GM21825 (cell line): Measurements from ENCODE around the gene LPIN3.

ENCODE experiments used
- ATAC-seq: cut with Tn5 transposase; IDR thresholded peaks from one replicate; pipeline ENCODE4 v1.9.1; 2021; ENCODE audit warnings: mild to moderate bottlenecking, moderate library complexity; ENCODE audit not compliant: unreplicated experiment

LPIN3 gene

DNA sequence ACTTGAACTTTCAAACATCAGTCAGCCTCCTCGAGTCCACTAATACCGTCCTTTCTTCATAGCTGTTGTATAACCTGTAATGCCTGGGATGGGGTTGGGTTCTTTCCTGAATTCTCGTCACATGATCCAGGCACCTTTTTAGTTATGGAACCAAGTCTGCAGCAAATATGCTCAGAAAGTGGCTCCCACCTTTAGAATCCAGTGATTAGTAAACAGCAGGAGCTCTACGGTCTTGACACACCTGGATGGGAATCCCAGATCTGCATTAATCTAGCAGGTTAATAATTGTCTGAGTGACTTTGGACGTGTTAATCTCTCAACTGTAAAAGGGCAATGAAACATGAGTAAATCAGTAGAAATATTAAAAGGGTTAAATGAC, 22.4 kb upstream of the LPIN3 start:
- no peak for ATAC-seq

DNA sequence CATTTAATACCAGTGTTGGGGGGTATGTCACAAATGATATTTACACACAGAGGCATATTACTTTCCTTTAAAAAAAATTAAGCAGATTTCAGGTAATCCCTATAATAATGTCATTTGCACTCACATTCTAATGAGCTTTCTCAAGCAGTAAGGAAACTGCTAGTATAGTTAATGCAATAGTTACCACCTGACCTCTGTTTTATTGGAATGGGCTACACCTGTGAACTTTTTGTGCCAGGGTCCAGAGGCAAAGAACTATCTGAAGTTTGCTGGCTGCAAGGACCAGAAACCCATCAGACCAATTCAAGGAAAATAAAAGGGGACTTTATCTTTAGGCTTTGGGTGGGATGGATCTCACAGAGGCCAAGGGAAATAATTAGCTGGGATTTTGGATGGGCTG, 20.2 kb upstream of the LPIN3 start:
- ATAC-seq, result no peak

DNA sequence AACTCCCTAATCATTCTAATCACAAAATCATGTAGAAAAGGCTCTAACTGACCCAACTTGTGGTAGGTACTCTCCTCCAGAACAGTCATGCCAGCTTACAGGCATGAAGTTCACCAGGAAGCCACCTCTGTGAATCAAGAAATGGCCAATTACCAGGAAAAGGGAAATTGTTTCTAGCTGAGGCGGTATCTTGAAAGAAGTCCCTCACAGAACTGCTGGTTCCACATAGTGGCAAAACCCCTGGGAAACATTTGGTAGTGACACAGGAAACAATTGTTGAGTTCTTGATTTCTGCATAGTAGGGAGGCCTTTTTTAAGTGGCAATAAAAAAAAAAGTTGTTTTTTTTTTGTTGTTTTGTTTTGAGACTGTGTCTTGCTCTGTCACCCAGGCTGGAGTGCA, 19.6 kb upstream of the LPIN3 start:
- no peak for ATAC-seq

DNA sequence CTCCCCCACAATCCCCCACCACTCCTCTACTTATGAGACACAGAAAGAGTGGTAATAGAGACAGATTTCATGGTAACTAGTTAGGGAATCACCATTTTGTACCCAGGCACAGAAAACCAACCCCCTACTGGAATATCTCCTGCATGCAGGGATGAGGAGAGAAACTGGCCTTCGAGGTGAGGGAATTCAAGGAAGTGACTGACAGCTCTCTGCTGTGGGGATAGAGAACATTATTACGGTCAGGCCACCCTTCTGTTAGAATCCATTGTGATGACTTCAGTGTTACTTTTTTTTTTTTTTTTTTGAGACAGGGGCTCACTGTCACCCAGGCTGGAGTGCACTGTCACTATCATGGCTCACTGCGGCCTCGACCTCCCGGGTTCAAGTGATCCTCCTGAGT, 13.4 kb upstream of the LPIN3 start:
- ATAC-seq, result no peak

DNA sequence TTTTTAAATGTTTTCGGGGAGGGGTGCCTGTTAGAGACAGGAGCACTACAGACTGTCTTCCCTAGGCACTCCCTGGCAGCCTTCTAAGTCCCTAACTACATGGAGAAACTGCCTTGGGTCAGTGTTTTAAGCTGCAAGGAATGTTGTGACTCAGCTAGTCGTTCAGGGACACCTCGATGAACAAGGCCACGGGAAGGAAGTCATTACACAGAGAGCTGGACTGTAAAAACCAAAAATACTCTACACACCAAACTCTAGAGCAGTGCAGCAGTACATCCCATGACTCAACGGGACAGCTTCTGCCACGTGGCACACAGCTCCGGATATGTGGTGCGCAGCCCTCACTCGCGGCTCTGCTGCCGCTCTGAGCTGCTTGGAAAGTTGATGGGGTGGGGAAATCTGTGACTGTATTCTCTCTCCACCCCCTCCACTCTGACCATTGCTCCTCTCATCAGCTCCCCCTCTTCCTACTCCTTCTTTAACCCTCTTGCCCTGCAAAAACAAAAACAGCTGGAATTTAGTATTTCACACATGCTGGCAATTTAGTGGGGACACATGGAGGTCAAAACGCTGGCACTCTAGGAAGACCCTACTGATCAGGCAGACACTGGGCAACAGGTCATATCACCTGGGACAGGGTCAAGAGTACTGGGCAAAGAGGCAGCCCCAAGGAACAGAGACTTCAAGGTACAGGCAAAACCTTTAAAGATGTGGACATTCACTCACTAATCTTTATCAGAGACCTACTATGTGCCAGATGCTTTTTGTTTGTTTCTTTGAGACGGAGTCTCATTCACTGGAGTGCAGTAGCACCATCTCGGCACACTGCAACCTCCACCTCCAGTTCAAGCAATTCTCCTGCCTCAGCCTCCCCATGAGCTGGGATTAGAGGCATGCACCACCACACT, 10.9 kb upstream of the LPIN3 start:
- peak; percentile 90 for ATAC-seq

DNA sequence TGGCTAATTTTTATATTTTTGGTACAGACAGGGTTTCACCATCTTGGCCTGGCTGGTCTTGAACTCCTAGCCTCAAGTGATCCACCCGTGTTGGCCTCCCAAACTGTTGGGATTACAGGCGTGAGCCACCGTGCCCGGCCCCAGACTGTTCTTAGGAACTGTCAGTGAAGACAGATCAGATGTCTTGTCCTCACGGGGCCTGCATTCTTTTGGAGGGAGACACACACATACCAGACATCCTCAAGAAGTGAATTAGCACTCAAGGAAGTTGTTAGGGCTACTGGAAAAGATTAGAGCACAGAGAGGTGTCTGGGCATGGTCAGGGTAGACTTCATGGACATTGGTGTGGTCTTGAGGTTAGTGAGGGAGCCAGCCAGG, 10.3 kb upstream of the LPIN3 start:
- no peak for ATAC-seq

DNA sequence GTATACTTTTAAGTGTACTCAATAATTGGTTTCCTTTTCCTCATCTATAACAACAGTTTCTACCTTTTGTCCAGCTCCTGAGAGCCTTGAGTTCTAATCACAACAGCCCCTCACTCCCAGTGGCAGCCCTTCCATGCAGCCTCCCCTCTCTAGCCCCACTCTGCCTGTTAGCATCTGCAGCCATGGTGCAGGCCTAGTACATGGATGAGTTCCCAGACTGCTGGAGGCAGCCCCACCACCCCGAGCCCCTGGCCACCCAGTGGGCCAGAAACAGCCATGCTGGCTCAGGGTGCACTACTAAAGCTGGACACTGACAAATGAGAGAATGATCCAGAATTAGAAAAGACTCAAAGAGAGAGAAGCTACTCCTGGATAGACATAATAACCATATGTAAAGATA, 9.7 kb upstream of the LPIN3 start:
- ATAC-seq, result no peak

DNA sequence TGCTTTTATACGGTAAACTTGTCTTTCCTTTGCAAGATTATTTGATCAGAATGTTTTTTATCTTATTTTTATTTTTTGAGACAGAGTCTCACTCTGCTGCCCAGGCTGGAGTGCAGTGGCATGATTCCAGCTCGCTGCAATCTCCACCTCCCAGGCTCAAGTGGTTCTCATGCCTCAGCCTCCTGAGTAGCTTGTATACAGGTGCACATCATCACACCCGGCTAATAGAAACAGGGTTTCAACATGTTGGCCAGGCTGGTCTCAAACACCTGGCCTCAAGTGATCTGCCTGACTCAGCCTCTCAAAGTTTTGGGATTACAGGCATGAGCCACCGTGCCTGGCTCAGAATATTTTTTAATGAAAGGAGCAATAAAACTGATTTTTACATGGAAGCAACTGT, 8.9 kb upstream of the LPIN3 start:
- no peak for ATAC-seq

DNA sequence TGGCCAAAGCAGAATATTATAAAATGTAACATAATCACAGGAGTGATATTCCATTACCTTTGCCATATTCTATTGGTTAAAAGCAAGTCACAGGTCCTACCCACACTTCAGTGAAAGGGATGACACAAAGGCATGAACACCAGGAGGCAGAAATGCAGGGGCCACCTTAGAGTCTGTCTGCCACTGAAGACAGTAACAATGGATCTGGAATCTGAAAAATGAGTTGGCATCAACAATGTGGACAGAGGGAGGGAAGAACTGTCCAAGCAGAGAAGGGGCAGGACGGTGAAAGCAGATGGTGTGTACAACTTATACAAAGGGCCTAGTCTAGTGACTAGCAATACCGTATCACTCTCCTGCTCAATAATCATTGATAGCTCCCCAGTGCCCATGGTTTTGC, 6.6 kb upstream of the LPIN3 start:
- no peak for ATAC-seq

DNA sequence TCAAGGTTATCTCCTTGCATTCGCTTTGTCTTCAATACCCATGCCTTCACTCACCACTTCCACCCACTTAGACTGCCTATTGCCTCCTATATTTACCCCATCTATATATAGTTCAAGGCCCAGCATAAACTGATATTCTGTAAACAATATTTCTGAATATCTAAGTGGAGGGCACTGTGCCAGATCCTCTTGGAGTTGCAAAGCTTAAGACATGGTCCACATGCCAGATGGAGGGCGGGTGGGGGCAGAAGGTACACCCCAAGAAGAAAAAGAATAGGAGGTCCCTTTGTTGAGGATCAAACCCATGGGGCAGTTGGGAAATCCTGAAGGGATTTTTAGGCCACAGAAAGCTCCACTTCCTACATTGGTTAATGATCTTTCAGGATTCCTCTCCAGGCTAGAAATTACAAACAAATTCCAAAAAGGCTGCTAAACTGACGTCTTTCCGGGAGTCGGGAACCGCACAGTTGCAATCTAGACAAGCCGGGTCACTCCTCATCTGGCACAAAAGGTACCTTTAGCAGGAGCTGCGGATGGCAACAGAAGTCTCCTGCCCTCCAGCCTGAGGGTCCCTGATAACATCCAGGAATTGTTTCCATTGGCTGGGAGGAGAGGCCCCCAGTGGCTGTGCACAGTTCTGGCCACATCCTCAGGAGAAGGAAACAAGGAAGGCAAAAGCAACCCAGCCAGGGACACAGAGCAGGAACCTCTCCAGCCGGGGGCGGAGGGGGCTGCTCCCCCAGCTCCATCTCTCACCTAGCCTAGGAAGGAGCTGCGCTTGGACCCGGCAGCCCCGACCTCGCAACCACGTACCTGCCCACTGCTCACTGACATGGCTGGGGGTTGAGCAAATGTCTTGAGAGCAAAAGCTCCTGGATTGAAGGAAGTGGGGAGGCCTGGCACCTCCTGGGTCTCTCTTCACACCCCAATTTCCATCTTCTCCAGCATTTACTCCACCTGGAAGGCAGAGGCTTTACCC, 5.9 kb upstream of the LPIN3 start:
- ATAC-seq, result no peak

DNA sequence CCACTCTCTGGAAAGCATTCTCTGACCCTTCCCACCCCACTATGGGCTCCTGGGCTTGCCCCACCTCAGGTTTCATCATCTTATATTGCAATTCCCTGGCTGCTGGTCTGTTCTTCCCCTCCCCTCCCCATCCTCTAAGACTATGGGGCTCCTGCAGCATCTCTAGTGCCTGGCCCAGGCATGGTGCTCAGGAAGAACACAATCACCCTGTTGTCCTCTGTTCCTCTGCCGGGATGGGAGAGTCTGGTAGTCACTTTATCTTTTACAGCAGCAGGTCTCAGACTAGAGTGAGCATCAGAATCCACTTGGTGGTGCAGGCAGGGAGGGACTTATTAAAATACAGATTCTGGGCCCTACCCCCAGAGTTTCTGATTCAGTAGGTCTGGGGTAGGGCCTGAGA, 5.0 kb upstream of the LPIN3 start:
- ATAC-seq, result no peak

DNA sequence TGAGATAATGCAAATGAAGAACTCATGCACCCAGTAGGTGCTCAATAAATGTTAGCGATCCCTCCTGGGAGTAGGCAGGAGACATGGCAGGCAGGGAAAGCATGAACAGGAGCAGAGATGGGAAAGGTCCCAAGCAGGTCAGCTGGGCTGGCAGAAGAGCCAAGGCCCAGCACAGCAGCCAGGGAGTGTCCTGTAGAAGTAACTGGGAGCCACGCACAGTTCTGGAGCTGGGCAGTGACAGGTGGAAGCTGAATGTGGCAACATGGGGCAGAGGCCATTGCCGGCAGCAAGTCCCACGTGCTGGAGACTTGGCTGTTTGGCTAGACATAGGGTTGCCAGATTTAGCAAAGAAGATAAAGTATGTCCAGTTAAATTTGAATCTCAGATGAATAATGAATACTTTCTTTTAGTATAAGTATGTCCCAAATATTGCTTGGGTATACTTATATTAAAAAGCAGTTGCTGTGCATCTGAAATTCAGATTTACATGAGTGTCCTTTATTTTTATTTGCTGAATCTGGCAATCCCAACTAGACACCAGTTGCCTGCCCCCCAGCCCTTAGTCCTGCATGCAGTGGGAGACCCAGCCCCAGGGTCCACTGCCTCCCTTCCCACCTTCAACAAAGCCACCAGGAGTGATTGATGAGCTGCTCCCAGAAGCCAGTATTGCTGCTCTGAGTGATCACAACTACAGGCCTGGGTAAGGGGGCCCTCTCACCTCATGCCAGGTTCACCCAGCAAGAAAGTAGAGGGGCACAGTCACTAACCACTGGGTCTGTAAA, 3.7 kb upstream of the LPIN3 start:
- no peak for ATAC-seq

DNA sequence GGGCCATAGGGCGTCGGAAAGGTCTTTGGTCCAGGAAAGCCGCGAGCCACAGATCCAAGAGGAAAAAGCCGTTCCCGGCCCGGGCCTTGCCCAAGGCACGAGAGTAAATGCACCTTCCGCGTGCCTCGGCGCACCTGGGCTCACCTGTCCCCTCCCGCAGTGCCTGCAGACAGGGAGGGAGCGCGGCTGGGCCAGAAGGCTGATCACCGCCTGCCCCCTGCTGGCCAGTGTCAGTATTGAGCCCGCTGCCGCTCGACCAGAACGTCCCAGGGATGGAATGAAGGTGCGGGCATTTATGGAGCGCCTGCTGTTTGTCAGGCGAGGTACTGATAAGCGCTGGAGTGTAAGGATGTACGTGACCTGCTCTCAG, 679 bp upstream of the LPIN3 start:
- ATAC-seq, result peak; percentile 77

DNA sequence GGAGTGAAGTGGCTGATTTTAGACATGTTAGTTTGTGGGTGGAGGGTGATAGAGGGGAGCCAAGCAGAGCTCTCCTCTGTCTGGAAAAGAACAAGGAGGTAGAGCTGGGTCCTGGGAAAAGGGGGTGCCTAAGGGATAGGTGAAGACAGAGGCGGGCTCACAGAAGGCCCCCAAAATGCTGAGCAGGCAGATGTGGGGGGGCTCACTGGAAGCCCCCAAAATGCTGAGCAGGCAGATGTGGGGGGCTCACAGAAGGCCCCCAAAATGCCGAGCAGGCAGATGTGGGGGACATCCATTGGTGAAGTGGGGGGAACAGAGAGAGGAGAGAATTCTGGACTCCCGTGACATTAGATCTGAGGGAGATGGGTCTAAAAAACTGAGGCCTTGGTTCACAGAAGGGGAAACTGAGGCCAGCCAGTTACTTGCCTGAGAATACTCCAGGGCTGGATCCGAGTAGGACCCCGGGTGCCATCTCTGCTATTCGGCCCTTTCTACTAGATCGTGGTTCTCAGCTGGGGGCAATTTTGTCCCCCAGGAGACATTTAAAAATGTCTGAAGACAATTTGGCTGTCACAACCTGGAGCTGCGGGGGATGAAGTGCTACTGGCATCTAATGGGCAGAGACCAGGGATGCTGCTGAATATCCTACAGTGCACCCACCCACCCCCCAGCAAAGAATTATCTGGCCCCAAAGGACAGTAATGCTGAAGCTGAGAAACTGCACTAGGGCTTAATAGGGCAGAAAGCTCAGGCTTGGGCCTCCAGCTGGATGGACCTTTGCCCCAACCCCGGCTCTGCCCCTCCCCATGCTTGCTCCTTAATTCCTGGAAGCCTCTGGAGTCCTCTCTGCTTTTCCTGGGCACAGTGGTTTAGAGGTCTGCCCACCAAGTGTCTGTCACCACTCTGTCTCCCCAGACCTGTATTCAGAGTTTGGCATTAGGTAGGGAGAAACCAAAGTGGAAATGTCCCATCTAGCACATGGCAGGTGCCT, 2.1 kb downstream of the LPIN3 start:
- ATAC-seq, result no peak

DNA sequence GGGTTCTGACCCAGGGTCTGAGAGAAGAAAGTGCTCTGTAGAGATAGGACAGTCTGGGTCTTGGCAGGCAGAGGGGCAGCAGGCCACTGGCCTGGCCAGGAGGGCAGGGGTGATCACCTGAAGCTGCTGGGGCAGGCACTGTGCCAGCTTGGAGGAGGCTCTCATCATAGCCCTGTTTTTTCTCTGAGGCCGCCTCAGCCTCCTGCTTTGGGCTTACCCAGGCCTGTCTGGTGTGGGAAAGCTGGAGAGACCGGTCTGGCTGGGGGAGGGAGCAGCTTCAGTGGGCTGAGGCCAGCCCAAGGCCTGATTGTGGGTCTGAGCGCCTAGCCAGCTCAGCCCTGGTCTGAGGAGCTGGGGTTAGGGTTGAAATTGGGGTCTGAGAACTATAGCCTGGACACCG, 3.9 kb downstream of the LPIN3 start:
- no peak for ATAC-seq

DNA sequence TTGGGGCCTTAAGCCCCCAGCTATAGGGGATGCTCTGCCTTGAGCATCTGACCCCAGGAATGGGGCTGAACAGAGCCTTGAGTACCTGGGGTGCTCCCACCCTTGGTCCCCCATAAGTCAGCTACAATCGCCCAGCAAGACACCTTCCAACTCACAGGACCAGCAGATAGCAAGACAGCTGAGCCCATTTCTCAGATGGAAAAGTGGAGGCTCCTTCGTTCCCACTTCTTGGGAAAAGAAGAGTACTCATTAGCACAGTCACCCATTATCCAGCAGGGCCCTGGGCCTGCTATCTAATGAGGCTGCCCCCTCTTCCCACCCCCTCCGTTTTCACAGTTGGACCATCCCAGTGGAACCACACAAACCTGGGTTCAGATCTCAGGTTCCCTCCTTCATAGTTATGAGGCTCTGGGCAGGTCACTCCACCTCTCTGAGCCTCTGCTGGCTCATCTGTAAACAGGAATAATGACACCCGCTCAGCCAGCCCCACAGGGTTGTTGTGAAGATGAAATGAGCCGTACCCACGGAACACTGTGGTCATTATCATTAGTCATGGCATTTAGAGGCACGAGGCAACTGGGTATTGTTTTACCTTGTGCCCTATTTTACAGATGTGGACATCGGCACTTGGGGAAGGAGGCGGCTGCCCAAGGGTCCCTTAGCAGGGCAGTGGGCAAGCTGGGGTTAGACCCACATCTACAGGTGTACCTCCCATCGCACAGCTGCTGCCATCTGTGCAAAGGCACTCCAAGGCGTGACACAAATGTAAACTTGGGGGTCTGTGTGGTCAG, 4.5 kb downstream of the LPIN3 start:
- ATAC-seq, result no peak

DNA sequence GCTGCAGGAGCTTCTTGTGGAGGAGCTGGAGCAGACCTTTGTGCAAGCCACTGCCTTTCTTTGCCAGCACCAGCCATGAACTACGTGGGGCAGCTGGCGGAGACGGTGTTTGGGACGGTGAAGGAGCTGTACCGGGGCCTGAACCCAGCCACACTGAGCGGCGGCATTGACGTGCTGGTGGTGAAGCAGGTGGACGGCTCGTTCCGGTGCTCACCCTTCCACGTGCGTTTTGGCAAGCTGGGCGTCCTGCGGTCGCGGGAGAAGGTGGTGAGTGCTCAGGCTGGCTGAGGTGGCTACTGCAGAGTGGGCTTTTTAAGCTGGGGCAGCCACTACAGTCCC, 5.1 kb downstream of the LPIN3 start:
- ATAC-seq, result no peak

DNA sequence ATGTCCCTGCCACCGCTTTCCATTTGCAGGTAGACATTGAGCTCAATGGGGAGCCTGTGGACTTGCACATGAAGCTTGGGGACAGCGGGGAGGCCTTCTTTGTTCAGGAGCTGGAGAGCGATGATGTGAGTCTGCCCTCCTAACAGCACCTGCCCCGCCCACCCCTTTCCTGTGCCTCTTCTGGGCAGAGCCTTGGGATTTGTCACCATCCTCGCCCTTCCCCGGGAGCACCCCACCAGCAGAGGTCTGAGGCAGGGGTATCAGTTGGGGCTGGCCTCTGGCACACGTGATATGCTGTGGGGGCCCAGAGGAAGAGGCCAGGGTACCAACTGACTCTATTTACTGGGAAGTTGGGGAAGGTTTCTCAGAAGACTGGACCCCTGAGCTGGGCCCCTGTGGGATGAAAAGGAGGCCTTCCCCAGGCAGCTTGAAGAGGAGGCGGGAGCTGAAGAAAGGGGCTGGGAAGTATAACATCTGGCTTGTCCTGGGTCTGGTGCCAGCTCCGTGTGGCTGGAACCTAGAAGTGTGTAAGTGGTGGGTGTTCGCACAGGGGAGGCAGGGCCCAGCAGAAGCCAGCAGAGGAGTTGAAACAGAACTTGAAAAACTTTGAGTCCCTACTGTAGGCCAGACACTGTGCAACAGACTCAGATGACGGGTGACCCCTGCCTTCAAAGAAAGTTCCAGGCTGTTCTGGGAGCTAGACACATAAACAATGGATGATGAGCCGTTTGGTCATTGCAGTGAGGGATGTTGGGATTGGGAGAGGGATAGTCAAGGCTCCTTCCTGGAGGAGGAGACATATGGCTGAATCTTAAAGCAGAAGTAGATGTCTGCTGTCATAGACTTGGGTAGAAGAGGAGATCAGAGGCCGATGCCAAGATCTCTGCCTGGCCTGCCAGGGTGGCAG, 7.2 kb downstream of the LPIN3 start:
- no peak for ATAC-seq
